ENCODE results near the gene POLR1H.
"Not testable (repeated sequence)": the region's sequence is repeated elsewhere in the genome, so short reads cannot be mapped to it uniquely, and the experiment has no call there.

Gene POLR1H, protein sequence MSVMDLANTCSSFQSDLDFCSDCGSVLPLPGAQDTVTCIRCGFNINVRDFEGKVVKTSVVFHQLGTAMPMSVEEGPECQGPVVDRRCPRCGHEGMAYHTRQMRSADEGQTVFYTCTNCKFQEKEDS

GRCh38 chr6:30061092-30061857 lies at the start of gene POLR1H:
Gene POLR1H (plus strand): TSS chr6:30061265. CDS start chr6:30061525, 260 bp downstream.
- DNase-seq (ENCODE audit: low read depth): peak; percentile 77

DNA sequence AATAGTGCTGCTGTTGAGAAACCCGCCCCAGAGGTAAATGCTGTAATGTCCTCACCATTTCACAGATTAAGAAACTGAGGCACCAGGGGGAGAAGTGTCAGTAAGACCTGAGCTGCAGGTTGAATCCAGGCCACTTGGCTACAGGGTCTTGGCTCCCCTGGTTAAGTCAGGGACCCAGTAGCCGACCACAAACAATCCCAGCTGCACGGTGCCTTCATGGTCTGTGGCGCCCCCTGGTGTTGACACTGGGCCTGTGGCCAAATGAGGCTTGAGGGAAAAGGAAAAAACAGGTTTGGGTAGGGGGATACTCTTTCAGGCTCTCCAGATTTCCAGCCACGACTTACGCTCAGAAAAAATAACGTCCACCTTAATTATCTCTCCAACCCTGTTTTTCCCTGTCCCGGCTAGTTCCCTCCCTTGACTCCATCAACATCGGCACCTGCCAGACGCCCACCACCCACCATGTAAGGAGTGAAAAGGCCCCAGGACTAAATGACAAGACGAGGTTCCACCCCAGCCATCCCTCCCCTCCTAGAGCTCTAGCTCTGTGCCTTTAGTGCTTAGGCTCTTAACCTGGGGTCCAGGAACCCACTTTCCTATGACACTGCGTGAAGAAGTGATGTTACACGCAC lies 47.7 kb upstream of the POLR1H start:
- DNase-seq (ENCODE audit: low read depth): peak; percentile 12

GRCh38 chr6:30019819-30020218 lies 41.2 kb upstream of the POLR1H start:
- no peak for DNase-seq (ENCODE audit: low read depth)

DNA sequence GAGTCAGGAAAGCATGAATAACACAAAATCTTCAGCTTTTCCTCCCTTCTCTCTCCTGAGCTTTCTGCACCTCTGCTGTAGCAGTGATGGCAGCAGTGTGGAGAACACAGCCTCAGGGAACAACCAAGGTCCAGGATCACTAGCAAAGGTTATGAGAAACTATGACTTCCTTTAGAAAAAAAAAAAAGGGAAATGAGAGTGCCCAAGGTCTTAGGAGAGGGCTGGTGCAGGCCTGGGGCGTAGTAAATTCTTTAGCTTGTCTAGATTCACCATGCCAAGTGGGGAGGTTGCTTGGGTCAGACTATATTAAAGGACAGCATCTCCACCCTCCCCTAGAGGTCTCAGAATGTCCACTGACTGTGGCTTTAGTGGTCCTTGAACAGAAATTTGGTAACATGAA lies 40.4 kb upstream of the POLR1H start:
- DNase-seq (ENCODE audit: low read depth): no peak

DNA sequence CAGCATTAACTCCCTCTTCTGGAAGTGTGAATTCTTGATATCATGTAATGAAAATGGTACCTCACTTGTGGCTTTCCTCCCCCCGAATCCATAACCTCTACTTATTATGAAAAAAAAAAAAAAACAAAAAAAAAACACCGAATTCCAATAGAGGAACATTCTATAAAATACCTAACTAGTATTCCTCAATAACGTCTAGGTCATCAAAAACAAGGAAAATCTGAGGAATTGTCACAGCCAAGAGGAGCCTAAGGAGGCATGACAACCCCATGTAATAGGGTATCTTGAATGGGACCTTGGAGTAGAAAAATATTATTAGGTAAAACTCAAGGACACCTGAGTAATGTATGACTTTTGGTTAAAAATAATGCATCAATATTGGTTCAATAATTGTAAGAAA lies 38.9 kb upstream of the POLR1H start:
- no peak for DNase-seq (ENCODE audit: low read depth)

GRCh38 chr6:30022712-30023111 lies 38.4 kb upstream of the POLR1H start:
- not testable (repeated sequence) for DNase-seq (ENCODE audit: low read depth)

DNA sequence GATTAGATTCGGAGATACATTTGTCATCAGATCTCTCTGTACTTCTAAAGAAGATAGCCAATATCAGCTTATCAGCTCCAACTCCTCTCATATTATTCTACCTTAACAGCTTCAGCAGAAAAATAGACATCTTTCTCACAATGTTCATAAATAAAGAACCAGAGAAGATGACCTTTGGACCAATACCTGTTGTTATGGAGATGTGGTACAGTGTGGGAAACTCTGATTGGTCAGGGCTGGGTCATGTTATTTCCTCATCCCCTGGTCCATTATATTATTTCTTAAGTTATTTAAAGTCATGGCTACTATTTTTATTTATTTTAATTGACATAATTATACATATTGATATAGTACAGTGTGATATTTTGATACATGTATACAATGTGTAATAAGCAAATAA lies 35.9 kb upstream of the POLR1H start:
- DNase-seq (ENCODE audit: low read depth): no peak

DNA sequence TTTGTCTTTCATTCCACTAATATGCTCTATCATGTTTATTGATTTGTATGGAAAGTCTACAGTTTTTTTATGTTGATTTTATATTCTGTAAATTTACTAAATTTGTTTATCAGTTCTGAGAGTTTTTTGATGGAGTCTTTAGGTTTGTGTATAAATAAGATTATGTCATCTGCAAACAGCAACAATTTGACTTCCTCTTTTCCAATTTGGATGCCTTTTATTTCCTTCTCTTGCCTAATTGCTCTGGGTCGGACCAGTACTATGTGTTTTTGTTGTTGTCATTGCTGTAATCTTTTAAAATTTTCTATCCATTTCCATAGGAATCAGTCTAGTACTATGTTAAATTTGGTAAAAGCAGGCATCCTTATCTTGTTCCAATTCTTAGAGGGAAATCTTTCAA lies 31.5 kb upstream of the POLR1H start:
- DNase-seq (ENCODE audit: low read depth): no peak

DNA sequence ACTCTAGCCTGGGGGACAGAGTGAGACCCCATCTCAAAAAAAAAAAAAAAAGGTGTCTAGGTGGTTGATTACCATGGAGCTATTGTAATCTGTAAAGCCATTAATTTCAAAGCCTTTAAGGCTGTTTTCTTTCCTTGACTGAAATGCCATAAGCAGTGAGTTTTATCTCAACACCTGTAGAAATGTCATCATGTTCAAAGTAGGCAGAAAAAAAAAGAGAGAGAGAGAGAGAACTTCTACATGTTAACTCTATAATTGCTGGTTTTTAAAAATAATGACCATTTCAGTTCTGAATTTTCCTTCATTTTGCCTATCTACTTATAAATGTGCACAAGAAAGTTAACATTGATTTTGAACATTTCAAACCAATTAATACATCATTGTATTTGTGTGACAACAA lies 29.7 kb upstream of the POLR1H start:
- DNase-seq (ENCODE audit: low read depth): no peak

DNA sequence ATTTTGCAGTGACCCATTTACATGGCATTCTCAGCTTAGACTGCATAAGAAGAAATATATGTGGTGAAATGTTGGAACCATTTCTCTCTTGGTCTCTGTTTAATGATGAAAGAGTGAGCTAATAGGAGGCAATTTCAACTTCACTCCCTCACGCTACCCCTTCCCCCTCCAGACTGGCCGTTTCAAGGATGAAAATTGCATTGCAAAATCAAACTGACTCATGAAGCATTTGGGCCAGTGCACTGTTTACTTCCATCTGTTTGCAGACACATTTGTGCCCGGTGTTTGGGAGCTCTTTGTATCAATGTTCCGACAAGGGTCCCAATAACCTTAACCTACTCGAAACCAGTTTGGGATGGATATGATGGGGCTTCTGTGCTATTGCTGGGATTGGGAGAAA lies 27.6 kb upstream of the POLR1H start:
- not testable (repeated sequence) for DNase-seq (ENCODE audit: low read depth)

DNA sequence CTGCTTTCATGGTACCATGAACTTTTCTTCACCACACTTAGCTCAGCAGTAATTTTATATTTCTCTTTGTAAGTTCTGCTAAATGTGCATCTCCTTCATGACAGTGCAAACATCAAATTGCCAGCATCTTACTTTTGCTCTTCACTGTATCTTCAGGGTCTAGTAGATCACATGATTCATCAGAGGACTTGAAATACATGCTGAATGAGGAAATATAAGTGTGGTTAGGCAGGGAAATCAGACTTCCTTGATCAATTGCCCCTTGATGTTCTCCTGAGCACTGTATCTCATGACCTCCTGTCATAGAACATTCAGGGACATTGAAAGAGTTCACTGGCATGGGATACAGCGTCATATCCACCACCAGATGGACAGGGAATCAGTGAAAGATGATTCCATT lies 25.3 kb upstream of the POLR1H start:
- no peak for DNase-seq (ENCODE audit: low read depth)

DNA sequence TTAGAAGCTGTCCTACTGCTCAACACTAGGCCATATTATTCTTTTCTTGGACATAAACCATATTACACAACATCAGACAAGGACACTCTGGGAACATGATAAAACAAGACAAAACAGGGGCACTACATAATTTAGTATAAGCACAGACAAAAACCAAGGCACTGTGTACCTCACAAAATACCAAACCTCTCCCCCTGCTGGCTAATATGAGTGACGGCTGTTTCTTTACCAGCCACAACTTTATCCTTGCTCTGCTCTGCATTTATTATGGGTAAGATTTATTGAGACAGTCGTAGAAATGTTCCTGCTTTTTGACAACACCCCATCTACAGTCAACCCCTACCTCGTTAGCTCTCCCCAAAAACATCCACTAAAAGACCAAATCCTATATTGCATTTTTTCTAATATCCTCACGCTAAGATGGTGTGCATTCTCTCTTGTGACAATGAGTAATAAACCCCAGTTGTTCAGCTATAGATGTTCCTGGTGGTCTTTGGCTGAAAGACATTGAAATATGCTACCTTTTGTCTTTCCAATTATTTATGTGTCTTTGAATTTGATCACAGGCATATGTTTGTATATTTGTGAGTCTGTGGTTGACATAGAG lies 23.8 kb upstream of the POLR1H start:
- DNase-seq (ENCODE audit: low read depth): no peak

GRCh38 chr6:30041221-30041620 lies 19.8 kb upstream of the POLR1H start:
- DNase-seq (ENCODE audit: low read depth): no peak

GRCh38 chr6:30041821-30042220 lies 19.2 kb upstream of the POLR1H start:
- no peak for DNase-seq (ENCODE audit: low read depth)

DNA sequence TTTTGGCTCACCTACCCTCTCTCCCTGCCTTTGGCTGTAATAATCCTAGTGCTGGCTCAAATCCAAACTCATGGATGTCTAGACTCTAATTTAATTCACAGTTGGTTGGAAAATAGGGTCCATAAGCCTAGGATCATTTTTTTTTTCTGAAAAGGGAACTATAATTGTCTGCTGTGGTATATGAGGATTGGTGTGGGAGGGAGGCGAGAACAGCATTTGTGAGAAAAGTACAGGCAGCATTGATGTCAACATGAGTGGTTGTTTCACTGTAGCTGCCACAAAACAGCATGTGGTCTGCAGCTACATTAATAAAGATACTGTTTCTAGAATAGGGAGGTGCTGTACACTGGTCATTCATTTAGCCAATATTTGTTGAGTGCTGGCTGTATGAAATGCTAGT lies 18.6 kb upstream of the POLR1H start:
- DNase-seq (ENCODE audit: low read depth): no peak

DNA sequence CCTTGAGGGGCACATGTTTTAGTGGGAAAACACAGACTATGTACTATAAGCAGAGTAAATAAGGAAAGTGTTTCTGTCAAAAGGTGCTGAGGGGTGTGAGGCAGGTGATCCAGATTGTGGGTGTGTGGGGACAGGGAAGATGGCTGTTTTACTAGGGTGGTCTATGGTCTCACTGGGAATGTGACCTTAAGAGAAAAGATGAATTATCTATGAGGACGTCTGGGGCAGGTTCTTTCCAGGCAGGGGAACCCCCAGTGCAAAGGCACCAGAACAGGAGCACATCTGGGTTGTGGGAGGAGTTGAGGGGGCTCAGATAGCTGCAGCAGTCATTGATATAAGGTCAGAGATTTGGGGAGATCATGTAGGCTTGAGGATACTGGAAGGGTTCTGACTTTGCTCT lies 18.2 kb upstream of the POLR1H start:
- DNase-seq (ENCODE audit: low read depth): no peak

DNA sequence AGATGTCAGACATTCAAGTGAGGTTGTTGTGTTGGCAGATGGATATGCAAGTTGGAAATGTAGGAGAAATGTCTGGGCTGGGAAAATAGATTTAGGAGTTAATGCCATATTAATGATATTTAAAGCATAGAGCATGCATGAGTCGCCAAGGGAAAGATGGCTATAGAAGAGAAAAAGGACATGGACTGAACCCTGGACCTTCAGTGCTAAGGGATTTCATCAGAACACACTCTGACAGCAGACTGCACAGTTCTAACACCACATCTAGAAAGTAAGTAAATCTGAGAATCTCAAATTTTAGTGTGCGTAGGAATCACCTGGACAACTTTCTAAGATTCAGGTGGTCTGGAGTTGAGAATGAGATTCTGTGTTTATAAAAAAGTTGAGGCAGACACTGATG lies 17.3 kb upstream of the POLR1H start:
- DNase-seq (ENCODE audit: low read depth): no peak

DNA sequence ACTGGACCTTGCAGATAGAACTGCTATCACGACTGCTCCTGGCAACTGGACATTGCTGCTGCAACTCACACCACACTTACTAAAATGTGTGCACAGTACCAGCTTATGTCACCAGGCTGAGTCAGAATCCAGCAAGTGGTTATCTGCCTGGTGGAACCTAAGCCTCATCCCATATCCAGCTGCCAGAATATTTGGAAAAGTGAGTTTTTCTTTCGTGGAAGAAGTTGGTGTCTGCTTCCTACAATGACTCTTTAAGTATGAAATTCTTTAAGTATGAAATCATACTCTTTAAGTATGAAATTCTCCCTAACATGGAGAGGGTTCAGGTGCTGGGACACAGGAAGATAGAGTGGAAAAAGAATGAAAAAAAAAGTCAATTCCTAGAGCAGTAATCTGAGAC lies 16.4 kb upstream of the POLR1H start:
- no peak for DNase-seq (ENCODE audit: low read depth)

- no peak for DNase-seq (ENCODE audit: low read depth)
Observed at GRCh38 chr6:30047220-30047619, 13.8 kb upstream of the POLR1H start.

- no peak for DNase-seq (ENCODE audit: low read depth)
Observed at GRCh38 chr6:30053682-30054081, 7.4 kb upstream of the POLR1H start.

- DNase-seq (ENCODE audit: low read depth): no peak
Observed at GRCh38 chr6:30055513-30055912, 5.6 kb upstream of the POLR1H start.

DNA sequence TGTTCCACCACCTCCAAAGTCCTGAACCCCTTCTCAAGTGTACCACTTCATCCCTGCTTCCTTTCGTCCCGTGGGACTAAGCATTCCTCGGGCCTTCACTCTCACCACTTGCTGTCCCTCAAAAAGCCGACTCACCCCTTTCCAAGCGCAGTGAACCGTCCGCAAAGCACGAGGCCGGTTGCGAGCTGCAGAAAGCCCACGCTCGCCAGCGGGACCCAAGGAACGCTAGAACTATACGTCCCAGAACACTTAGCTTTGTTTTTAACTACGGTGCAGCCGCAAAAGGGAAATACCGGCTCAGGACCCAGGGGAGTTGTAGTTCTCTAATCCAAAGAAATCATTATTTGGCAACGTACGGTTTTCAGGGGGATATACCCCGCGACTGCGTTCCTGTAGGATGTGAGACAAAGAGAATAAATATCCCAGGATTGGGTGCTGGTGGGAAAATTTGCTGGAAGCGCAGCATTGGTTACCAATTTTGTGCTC lies 416 bp upstream of the POLR1H start:
- DNase-seq (ENCODE audit: low read depth): no peak

DNA sequence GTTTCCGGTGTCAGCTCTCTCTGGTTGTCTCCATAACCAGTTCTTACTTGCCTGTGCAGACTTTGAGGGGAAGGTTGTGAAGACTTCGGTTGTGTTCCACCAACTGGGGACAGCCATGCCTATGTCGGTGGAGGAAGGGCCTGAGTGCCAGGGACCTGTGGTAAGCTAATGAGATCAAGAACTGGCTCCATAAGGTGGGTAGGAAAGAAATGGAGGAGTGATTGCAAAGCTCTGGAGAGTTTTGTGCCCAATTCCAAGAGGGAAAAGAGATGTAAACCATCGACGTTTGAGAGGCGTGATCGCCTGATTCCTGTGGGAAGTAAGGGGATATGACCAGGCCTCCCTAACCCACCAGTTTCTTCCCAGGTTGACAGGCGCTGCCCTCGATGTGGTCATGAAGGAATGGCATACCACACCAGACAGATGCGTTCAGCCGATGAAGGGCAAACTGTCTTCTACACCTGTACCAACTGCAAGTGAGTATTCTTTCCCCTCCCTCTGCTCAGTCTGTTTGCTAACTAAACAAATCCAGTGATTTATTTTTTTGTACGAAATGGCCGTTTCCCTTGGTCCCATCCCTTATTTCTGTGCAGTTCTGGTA lies 893 bp downstream of the POLR1H start:
- DNase-seq (ENCODE audit: low read depth): no peak

Measured in T-helper 22 cell (primary cell).